Suprapubic skin (tissue), 4 donors: Measurements from ENCODE around the gene GPX6. TPM values are rescaled to one million over a fixed set of nuclear protein-coding genes. Genes with fewer than 3 reads are reported as not detected.
"Not testable (repeated sequence)": the region's sequence is repeated elsewhere in the genome, so short reads cannot be mapped to it uniquely, and the experiment has no call there.

Source experiments
- DNase-seq, 2 donors: peaks; one replicate each; pipeline ENCODE4 v3.0.0-alpha.2; 2019; ENCODE audit warnings: low spot score in 2 of 2
- H3K27ac ChIP-seq: fragments of 200-600 bp; sonication (generic); one replicate; pipeline ENCODE4 v1.5.1; 2019
- H3K27me3 ChIP-seq: fragments of 200-600 bp; sonication (generic); one replicate; pipeline ENCODE4 v1.5.1; 2019
- H3K36me3 ChIP-seq: fragments of 200-600 bp; sonication (generic); one replicate; pipeline ENCODE4 v1.5.1; 2019
- H3K4me1 ChIP-seq: fragments of 200-600 bp; sonication (generic); one replicate; pipeline ENCODE4 v1.5.1; 2019
- H3K4me3 ChIP-seq: fragments of 200-600 bp; sonication (generic); one replicate; pipeline ENCODE4 v1.5.1; 2019; ENCODE audit warnings: mild to moderate bottlenecking
- H3K9me3 ChIP-seq: fragments of 200-600 bp; sonication (generic); one replicate; pipeline ENCODE4 v1.5.1; 2019
- EP300 ChIP-seq: sonication (generic); formaldehyde crosslinking; IDR thresholded peaks from one replicate; pipeline ENCODE4 v1.6.1; 2017; ENCODE audit warnings: antibody characterized with exemption
- POLR2A ChIP-seq, 2 donors: fragments of 450-650 bp; IDR thresholded peaks; one replicate each; pipeline ENCODE4 v1.6.1; 2017; ENCODE audit warnings: antibody characterized with exemption in 2 of 2, mild to moderate bottlenecking in 2 of 2, moderate library complexity in 2 of 2
- POLR2AphosphoS5 ChIP-seq, 3 donors: sonication (generic); formaldehyde crosslinking; IDR thresholded peaks; one replicate each; pipeline ENCODE4 v1.6.1; 2017; ENCODE audit warnings: antibody characterized with exemption in 3 of 3
- WGBS: methylation state at CpG from one replicate; pipeline ENCODE4 v1.1.5; 2018; 5-methylcytosine and 5-hydroxymethylcytosine counted together
- total RNA-seq, 4 donors: library from RNA; depleted of rRNA; stranded (reverse); fragments of >200 nt; gene quantifications; one replicate each; pipeline ENCODE4 v1.1.0, GENCODE V29; 2016
- TF ChIP-seq, protein P1 (sequence below), 2 donors: fragments of 200-600 bp in 1 of 2; fragments of 450-650 bp in 1 of 2; sonication (generic) in 1 of 2; IDR thresholded peaks; one replicate each; pipeline ENCODE4 v1.5.1; 2016 to 2019; ENCODE audit warnings: antibody characterized with exemption in 2 of 2, mild to moderate bottlenecking in 1 of 2, moderate library complexity in 1 of 2

The GPX6 gene
- total RNA-seq, 4 donors from 2014 or later: not detected

- TF ChIP-seq, protein P1, sequence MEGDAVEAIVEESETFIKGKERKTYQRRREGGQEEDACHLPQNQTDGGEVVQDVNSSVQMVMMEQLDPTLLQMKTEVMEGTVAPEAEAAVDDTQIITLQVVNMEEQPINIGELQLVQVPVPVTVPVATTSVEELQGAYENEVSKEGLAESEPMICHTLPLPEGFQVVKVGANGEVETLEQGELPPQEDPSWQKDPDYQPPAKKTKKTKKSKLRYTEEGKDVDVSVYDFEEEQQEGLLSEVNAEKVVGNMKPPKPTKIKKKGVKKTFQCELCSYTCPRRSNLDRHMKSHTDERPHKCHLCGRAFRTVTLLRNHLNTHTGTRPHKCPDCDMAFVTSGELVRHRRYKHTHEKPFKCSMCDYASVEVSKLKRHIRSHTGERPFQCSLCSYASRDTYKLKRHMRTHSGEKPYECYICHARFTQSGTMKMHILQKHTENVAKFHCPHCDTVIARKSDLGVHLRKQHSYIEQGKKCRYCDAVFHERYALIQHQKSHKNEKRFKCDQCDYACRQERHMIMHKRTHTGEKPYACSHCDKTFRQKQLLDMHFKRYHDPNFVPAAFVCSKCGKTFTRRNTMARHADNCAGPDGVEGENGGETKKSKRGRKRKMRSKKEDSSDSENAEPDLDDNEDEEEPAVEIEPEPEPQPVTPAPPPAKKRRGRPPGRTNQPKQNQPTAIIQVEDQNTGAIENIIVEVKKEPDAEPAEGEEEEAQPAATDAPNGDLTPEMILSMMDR (IDR thresholded peaks at IDR 0.05): no peak
- TF ChIP-seq POLR2A (IDR thresholded peaks at IDR 0.05) (no peak), POLR2AphosphoS5 (IDR thresholded peaks at IDR 0.05) (no peak), EP300 (no peak)
- no peaks in the 10 kb centered on the region for H3K4me1 ChIP-seq
- peaks cover 58% of the 10 kb centered on the region for H3K27me3 ChIP-seq
- DNase-seq: no peak
- no peaks in the 10 kb centered on the region for H3K36me3 ChIP-seq
- H3K4me3 ChIP-seq: no peak overlapping the region
- 62% methylated on average over 12 of the region's 12 CpGs for WGBS
- H3K9me3 ChIP-seq: no peaks in the 10 kb centered on the region
- no peak overlapping the region for H3K27ac ChIP-seq
Measured at GRCh38 chr6:28478518-28478917, 37.1 kb downstream of the GPX6 start.

DNA sequence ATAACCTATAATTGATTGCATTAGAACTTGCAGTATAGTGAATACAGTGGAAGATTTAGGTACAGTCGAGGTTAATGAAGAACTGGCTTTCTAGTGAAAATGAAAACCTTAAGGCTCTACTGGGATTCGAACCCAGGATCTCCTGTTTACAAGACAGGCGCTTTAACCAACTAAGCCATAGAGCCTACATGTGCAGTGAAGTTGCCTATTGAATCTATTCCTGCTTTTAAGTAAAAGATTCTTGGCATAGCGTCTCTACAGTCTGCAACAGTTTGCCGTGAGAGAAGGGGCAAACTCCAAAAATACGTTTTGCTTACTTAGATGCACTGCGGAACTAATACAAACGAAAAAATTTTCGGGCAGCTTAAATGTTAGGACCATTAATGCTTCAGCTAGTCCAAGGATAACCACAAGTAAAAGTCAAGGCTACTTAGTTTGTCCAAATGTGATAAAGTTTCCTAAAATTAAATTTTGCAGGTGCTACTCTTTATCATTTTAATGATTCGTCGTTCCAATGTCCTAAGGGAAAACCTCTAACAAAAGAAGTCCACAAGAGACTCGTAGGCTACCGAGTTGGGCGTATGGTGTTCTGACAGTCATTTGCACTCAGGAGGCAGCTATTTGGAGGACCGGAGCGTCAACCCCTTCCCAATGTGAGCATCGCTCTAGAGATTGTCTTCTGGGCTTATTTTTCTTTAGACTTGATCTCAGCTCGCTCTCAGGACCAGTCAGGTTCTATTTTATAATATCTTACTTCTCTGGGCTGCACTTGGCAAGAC is 41.0 kb downstream of the GPX6 start:
- TF ChIP-seq POLR2A (IDR thresholded peaks at IDR 0.05): no peak
- TF ChIP-seq EP300: no peak
- TF ChIP-seq, protein P1 (IDR thresholded peaks at IDR 0.05): no peak
- no peak for TF ChIP-seq POLR2AphosphoS5 (IDR thresholded peaks at IDR 0.05)
- no peak overlapping the region for H3K4me3 ChIP-seq
- H3K9me3 ChIP-seq: no peaks in the 10 kb centered on the region
- H3K36me3 ChIP-seq: no peaks in the 10 kb centered on the region
- DNase-seq: no peak
- H3K27me3 ChIP-seq: peaks cover 37% of the 10 kb centered on the region
- WGBS: 7% methylated on average over 18 of the region's 18 CpGs
- no peaks in the 10 kb centered on the region for H3K4me1 ChIP-seq
- H3K27ac ChIP-seq: no peak overlapping the region

DNA sequence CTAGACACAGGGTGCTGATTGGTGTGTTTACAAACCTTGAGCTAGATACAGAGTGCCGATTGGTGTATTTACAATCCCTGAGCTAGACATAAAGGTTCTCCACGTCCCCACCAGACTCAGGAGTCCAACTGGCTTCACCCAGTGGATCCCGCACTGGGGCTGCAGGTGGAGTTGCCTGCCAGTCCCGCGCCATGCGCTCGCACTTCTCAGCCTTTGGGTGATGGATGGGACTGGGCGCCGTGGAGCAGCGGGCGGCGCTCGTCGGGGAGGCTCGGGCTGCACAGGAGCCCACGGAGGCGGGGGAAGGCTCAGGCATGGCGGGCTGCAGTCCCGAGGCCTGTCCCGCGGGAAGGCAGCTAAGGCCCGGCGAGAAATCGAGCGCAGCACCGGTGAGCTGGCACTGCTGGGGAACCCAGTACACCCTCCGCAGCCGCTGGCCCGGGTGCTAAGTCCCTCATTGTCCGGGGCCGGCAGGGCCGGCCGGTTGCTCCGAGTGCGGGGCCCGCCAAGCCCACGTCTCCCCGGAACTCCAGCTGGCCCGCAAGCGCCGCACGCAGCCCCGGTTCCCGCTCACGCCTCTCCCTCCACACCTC is 46.3 kb downstream of the GPX6 start:
- WGBS: 98% methylated on average over 7 of the region's 45 CpGs
- not testable (repeated sequence) for DNase-seq, H3K4me1 ChIP-seq, H3K27ac ChIP-seq, H3K36me3 ChIP-seq, H3K9me3 ChIP-seq, H3K4me3 ChIP-seq
- peaks cover 19% of the 10 kb centered on the region for H3K27me3 ChIP-seq

- Histone ChIP-seq H3K36me3 (no peaks in the 10 kb centered on the region), H3K9me3 (no peaks in the 10 kb centered on the region), H3K27ac (no peak overlapping the region), H3K27me3 (peaks cover 19% of the 10 kb centered on the region), H3K4me1 (no peaks in the 10 kb centered on the region), H3K4me3 (no peak overlapping the region)
- 86% methylated on average over 7 of the region's 7 CpGs for WGBS
- DNase-seq: no peak
- no peak for TF ChIP-seq POLR2AphosphoS5 (IDR thresholded peaks at IDR 0.05)
- no peak for TF ChIP-seq POLR2A (IDR thresholded peaks at IDR 0.05)
- no peak for TF ChIP-seq EP300
- TF ChIP-seq, protein P1 (IDR thresholded peaks at IDR 0.05): no peak
Measured at GRCh38 chr6:28468056-28468455, 47.5 kb downstream of the GPX6 start.

- Histone ChIP-seq H3K4me1 (no peaks in the 10 kb centered on the region), H3K27me3 (peaks cover 35% of the 10 kb centered on the region), H3K9me3 (no peaks in the 10 kb centered on the region), H3K27ac (no peak overlapping the region), H3K36me3 (no peaks in the 10 kb centered on the region), H3K4me3 (no peak overlapping the region)
- TF ChIP-seq POLR2A (IDR thresholded peaks at IDR 0.05) (no peak), EP300 (no peak), POLR2AphosphoS5 (IDR thresholded peaks at IDR 0.05) (no peak)
- TF ChIP-seq, protein P1 (IDR thresholded peaks at IDR 0.05): no peak
- WGBS: 46% methylated on average over 2 of the region's 2 CpGs
- no peak for DNase-seq
Measured at GRCh38 chr6:28462401-28462800, 53.2 kb downstream of the GPX6 start.
